Hepatocyte (in vitro differentiated cells): ENCODE results near the gene TMEM252. TPM values are rescaled to one million over a fixed set of nuclear protein-coding genes. Genes with fewer than 3 reads are reported as not detected.

ENCODE experiments used
- DNase-seq: peaks from one replicate; pipeline ENCODE4 v3.0.0-alpha.2; 2016; ENCODE audit warnings: low spot score
- H2AFZ ChIP-seq: fragments of 200-600 bp; sonication (generic); 2 replicates; pipeline ENCODE4 v1.6.0; 2016; ENCODE audit warnings: antibody characterized with exemption, mild to moderate bottlenecking
- H3K27ac ChIP-seq: fragments of 200-600 bp; sonication (generic); 2 replicates; pipeline ENCODE4 v1.5.1; 2016; ENCODE audit warnings: mild to moderate bottlenecking
- H3K27me3 ChIP-seq: fragments of 200-600 bp; sonication (generic); 2 replicates; pipeline ENCODE4 v1.6.1; 2016
- H3K36me3 ChIP-seq: fragments of 200-600 bp; sonication (generic); replicated peaks from 2 replicates; pipeline ENCODE4 v1.5.1; 2016; ENCODE audit warnings: low read depth; ENCODE audit not compliant: insufficient read depth
- H3K4me1 ChIP-seq: fragments of 200-600 bp; sonication (generic); 2 replicates; pipeline ENCODE4 v1.5.1; 2016; ENCODE audit warnings: mild to moderate bottlenecking, moderate library complexity; ENCODE audit not compliant: insufficient read depth
- H3K4me2 ChIP-seq: fragments of 200-600 bp; sonication (generic); 2 replicates; pipeline ENCODE4 v1.6.0; 2016
- H3K4me3 ChIP-seq: fragments of 200-600 bp; sonication (generic); 2 replicates; pipeline ENCODE4 v1.5.1; 2016; ENCODE audit warnings: mild to moderate bottlenecking
- H3K79me2 ChIP-seq: fragments of 200-600 bp; sonication (generic); 2 replicates; pipeline ENCODE4 v1.6.0; 2017; ENCODE audit warnings: mild to moderate bottlenecking
- H3K9me2 ChIP-seq: fragments of 200-600 bp; sonication (generic); replicated peaks from 2 replicates; pipeline ENCODE4 v1.6.0; 2017; ENCODE audit warnings: mild to moderate bottlenecking; ENCODE audit not compliant: insufficient read depth
- H3K9me3 ChIP-seq: fragments of 200-600 bp; sonication (generic); 2 replicates; pipeline ENCODE4 v1.5.1; 2016; ENCODE audit warnings: low read depth, mild to moderate bottlenecking
- H4K20me1 ChIP-seq: fragments of 200-600 bp; sonication (generic); 2 replicates; pipeline ENCODE4 v1.6.0; 2016; ENCODE audit warnings: mild to moderate bottlenecking; ENCODE audit not compliant: insufficient read depth, poor library complexity, severe bottlenecking
- CTCF ChIP-seq: fragments of 200-600 bp; sonication (generic); IDR thresholded peaks from 2 replicates; pipeline ENCODE4 v1.5.1; 2016; ENCODE audit warnings: antibody characterized with exemption, mild to moderate bottlenecking; ENCODE audit not compliant: poor library complexity
- EZH2 ChIP-seq: fragments of 200-600 bp; sonication (generic); IDR thresholded peaks from 2 replicates; pipeline ENCODE4 v1.6.1; 2016; ENCODE audit warnings: antibody characterized with exemption, mild to moderate bottlenecking, borderline replicate concordance
- EZH2phosphoT487 ChIP-seq: fragments of 200-600 bp; sonication (generic); IDR thresholded peaks from one replicate; pipeline ENCODE4 v1.6.1; 2018; ENCODE audit warnings: antibody characterized with exemption, mild to moderate bottlenecking, low read depth, moderate library complexity; ENCODE audit not compliant: unreplicated experiment, severe bottlenecking
- WGBS: methylation state at CpG from one replicate; pipeline ENCODE4 v1.1.6; 2016; ENCODE audit warnings: low lambda C conversion rate; ENCODE audit errors: missing lambda C conversion rate; 5-methylcytosine and 5-hydroxymethylcytosine counted together
- polyA plus RNA-seq: library from polyadenylated mRNA; unstranded; fragments of >200 nt; fragmentation: Nextera tagmentation; extraction: Ambion mirVana; gene quantifications from 2 replicates; pipeline ENCODE4 v1.2.1, GENCODE V29; 2016
- total RNA-seq: library from RNA; depleted of rRNA; stranded (reverse); fragments of >200 nt; gene quantifications from 2 replicates; pipeline ENCODE4 v1.2.3, GENCODE V29; 2014

TMEM252 gene
- total and polyA plus RNA-seq, 2 experiments from 2014 or later: 0.16 TPM; not detected in 1

GRCh38 chr9:68509689-68510088, 31.0 kb downstream of the TMEM252 start:
- peaks cover 2% of the 10 kb centered on the region for H3K4me1 ChIP-seq
- DNase-seq: no peak
- no peaks in the 10 kb centered on the region for H3K79me2 ChIP-seq
- H3K9me2 ChIP-seq: no peaks in the 10 kb centered on the region
- no peaks in the 10 kb centered on the region for H3K36me3 ChIP-seq
- H3K9me3 ChIP-seq: no peaks in the 10 kb centered on the region
- no peak overlapping the region for H3K4me2 ChIP-seq
- H3K4me3 ChIP-seq: no peak overlapping the region
- H3K27me3 ChIP-seq: no peaks in the 10 kb centered on the region
- no peaks in the 10 kb centered on the region for H4K20me1 ChIP-seq
- no peak overlapping the region for H2AFZ ChIP-seq
- no peak for TF ChIP-seq EZH2phosphoT487
- TF ChIP-seq EZH2: no peak
- no peak for TF ChIP-seq CTCF
- H3K27ac ChIP-seq: no peak overlapping the region

GRCh38 chr9:68508547-68508946, 32.1 kb downstream of the TMEM252 start:
- Histone ChIP-seq H3K4me2 (no peak overlapping the region), H4K20me1 (no peaks in the 10 kb centered on the region), H3K79me2 (no peaks in the 10 kb centered on the region), H3K9me2 (no peaks in the 10 kb centered on the region), H3K36me3 (no peaks in the 10 kb centered on the region), H3K27ac (no peak overlapping the region), H2AFZ (no peak overlapping the region), H3K4me3 (no peak overlapping the region), H3K27me3 (no peaks in the 10 kb centered on the region), H3K4me1 (no peaks in the 10 kb centered on the region), H3K9me3 (no peaks in the 10 kb centered on the region)
- TF ChIP-seq CTCF (no peak), EZH2phosphoT487 (no peak), EZH2 (no peak)
- WGBS: 75% methylated on average over 2 of the region's 2 CpGs
- no peak for DNase-seq

GRCh38 chr9:68507806-68508145, 32.9 kb downstream of the TMEM252 start:
- Histone ChIP-seq H3K27me3 (no peaks in the 10 kb centered on the region), H3K4me3 (no peak overlapping the region), H3K9me3 (no peaks in the 10 kb centered on the region), H3K4me2 (no peak overlapping the region), H3K4me1 (no peaks in the 10 kb centered on the region), H3K27ac (no peak overlapping the region), H3K9me2 (no peaks in the 10 kb centered on the region), H3K36me3 (no peaks in the 10 kb centered on the region), H4K20me1 (no peaks in the 10 kb centered on the region), H3K79me2 (no peaks in the 10 kb centered on the region), H2AFZ (no peak overlapping the region)
- TF ChIP-seq EZH2phosphoT487 (no peak), EZH2 (no peak), CTCF (no peak)
- 58% methylated on average over 2 of the region's 2 CpGs for WGBS
- DNase-seq: no peak

GRCh38 chr9:68507130-68507805, 33.4 kb downstream of the TMEM252 start:
- 50% methylated on average over 7 of the region's 7 CpGs for WGBS
- H3K36me3 ChIP-seq: no peaks in the 10 kb centered on the region

More at GRCh38 chr9:68507130-68507805, 33.4 kb downstream of the TMEM252 start:
- Histone ChIP-seq H2AFZ (no peak overlapping the region), H4K20me1 (no peaks in the 10 kb centered on the region), H3K9me3 (no peaks in the 10 kb centered on the region), H3K79me2 (no peaks in the 10 kb centered on the region), H3K4me1 (no peaks in the 10 kb centered on the region), H3K4me2 (no peak overlapping the region), H3K9me2 (no peaks in the 10 kb centered on the region), H3K27me3 (no peaks in the 10 kb centered on the region), H3K27ac (no peak overlapping the region), H3K4me3 (no peak overlapping the region)
- peak; percentile 46 for DNase-seq
- peak; percentile 74 for TF ChIP-seq CTCF
- no peak for TF ChIP-seq EZH2phosphoT487
- TF ChIP-seq EZH2: no peak
